ENCODE measurements around the gene MPST.

- TF ChIP-seq CTCF (IDR thresholded peaks at IDR 0.05) = no peak
- TF ChIP-seq POLR2AphosphoS5 (IDR thresholded peaks at IDR 0.05; ENCODE audit: low read depth, low read length) = no peak
- no peak for TF ChIP-seq TCF7L2 (IDR thresholded peaks at IDR 0.05; ENCODE audit: low read depth, low read length)
Observed at GRCh38 chr22:37016134-37016910, 3.2 kb upstream of the MPST start.

Data from Panc1 (cell line).